Stimulated activated naive CD4-positive, alpha-beta T cell (primary cell): Measurements from ENCODE around the gene CHRNA4.
A peak's percentile ranks its signal among the peaks of the same experiment; 100 is the strongest.
"Not testable (repeated sequence)": the region's sequence is repeated elsewhere in the genome, so short reads cannot be mapped to it uniquely, and the experiment has no call there.

Experiments
- DNase-seq, 6 experiments: peaks; one replicate each; lab custom pipeline; 2025; lab: John Stamatoyannopoulos, UW

Gene CHRNA4

GRCh38 chr20:63397946-63398450, 36.8 kb upstream of the CHRNA4 start:
- no peak for DNase-seq

- no peak for DNase-seq
These were observed 36.1 kb upstream of the CHRNA4 start for GRCh38 chr20:63397155-63397843.

- no peak for DNase-seq
These were observed 35.2 kb upstream of the CHRNA4 start for GRCh38 chr20:63396300-63396699.

GRCh38 chr20:63395723-63396122, 34.6 kb upstream of the CHRNA4 start:
- DNase-seq = no peak

- no peak for DNase-seq
These were observed 33.8 kb upstream of the CHRNA4 start for GRCh38 chr20:63394920-63395455.

- DNase-seq = no peak
These were observed 33.1 kb upstream of the CHRNA4 start for GRCh38 chr20:63394069-63394919.

- no peak for DNase-seq
These were observed 32.4 kb upstream of the CHRNA4 start for GRCh38 chr20:63393566-63393965.

GRCh38 chr20:63392465-63393365, 31.6 kb upstream of the CHRNA4 start:
- no peak for DNase-seq

- no peak for DNase-seq
These were observed 26.8 kb upstream of the CHRNA4 start for GRCh38 chr20:63387917-63388316.

GRCh38 chr20:63387393-63387792, 26.2 kb upstream of the CHRNA4 start:
- DNase-seq = no peak

GRCh38 chr20:63386491-63386890, 25.3 kb upstream of the CHRNA4 start:
- DNase-seq = no peak

- no peak for DNase-seq
These were observed 24.7 kb upstream of the CHRNA4 start for GRCh38 chr20:63385819-63386218.

GRCh38 chr20:63384336-63384735, 23.2 kb upstream of the CHRNA4 start:
- DNase-seq = no peak

- DNase-seq = no peak
These were observed 22.4 kb upstream of the CHRNA4 start for GRCh38 chr20:63383556-63383955.

- no peak for DNase-seq
These were observed 21.6 kb upstream of the CHRNA4 start for GRCh38 chr20:63382551-63383300.

- peak in 4 of 6 experiments; percentile 3 to 44 (median 23) for DNase-seq
These were observed 20.8 kb upstream of the CHRNA4 start for GRCh38 chr20:63381781-63382431.

- no peak for DNase-seq
These were observed 19.3 kb upstream of the CHRNA4 start for GRCh38 chr20:63380346-63380870.

GRCh38 chr20:63379872-63380271, 18.7 kb upstream of the CHRNA4 start:
- not testable (repeated sequence) for DNase-seq

- no peak for DNase-seq
These were observed 18.1 kb upstream of the CHRNA4 start for GRCh38 chr20:63379296-63379695.

- DNase-seq = no peak
These were observed 17.5 kb upstream of the CHRNA4 start for GRCh38 chr20:63378626-63379025.
